GM12891 (cell line): ENCODE results near the gene BHLHE41.

Experiments used
- PAX5 ChIP-seq: IDR thresholded peaks from 2 replicates; pipeline ENCODE4 v1.6.1; 2011; ENCODE audit warnings: low read length, moderate library complexity, mild to moderate bottlenecking; ENCODE audit not compliant: insufficient read depth, severe bottlenecking
- POLR2A ChIP-seq: IDR thresholded peaks from 2 replicates; pipeline ENCODE4 v1.6.1; 2011; ENCODE audit warnings: low read depth, low read length, control low read depth
- POLR2AphosphoS5 ChIP-seq: IDR thresholded peaks from 2 replicates; pipeline ENCODE4 v1.6.1; 2011; ENCODE audit warnings: low read depth, low read length, control low read depth
- POU2F2 ChIP-seq: IDR thresholded peaks from 2 replicates; pipeline ENCODE4 v1.6.1; 2011; ENCODE audit warnings: low read depth, mild to moderate bottlenecking, control low read depth, low read length, moderate library complexity
- TAF1 ChIP-seq: IDR thresholded peaks from 2 replicates; pipeline ENCODE4 v1.6.1; 2011; ENCODE audit warnings: low read depth, low read length, control low read depth

GRCh38 chr12:26133521-26133920 lies 8.7 kb upstream of the BHLHE41 start:
- TF ChIP-seq TAF1 (no peak), POLR2A (no peak), POU2F2 (no peak), POLR2AphosphoS5 (no peak), PAX5 (no peak)
